Glutamatergic neuron (in vitro differentiated cells): ENCODE results near the gene PTH2R. TPM values are rescaled to one million over a fixed set of nuclear protein-coding genes. Genes with fewer than 3 reads are reported as not detected.

Source experiments
- DNase-seq: peaks from one replicate; pipeline ENCODE4 v3.0.0; 2022
- H3K27ac Mint-ChIP-seq: one replicate; pipeline ENCODE4 v1.8.0; 2020; ENCODE audit warnings: mild to moderate bottlenecking, mixed read lengths, inconsistent platforms; ENCODE audit not compliant: unreplicated experiment
- H3K27me3 Mint-ChIP-seq: one replicate; pipeline ENCODE4 v1.8.0; 2020; ENCODE audit warnings: mild to moderate bottlenecking, moderate library complexity, mixed read lengths, inconsistent platforms; ENCODE audit not compliant: unreplicated experiment
- H3K36me3 Mint-ChIP-seq: one replicate; pipeline ENCODE4 v1.8.0; 2020; ENCODE audit warnings: mild to moderate bottlenecking, mixed read lengths, inconsistent platforms; ENCODE audit not compliant: unreplicated experiment
- H3K4me1 Mint-ChIP-seq: one replicate; pipeline ENCODE4 v1.8.0; 2020; ENCODE audit warnings: mild to moderate bottlenecking, low read depth, mixed read lengths, inconsistent platforms; ENCODE audit not compliant: unreplicated experiment
- H3K4me3 Mint-ChIP-seq: one replicate; pipeline ENCODE4 v1.8.0; 2020; ENCODE audit warnings: mild to moderate bottlenecking, mixed read lengths, inconsistent platforms; ENCODE audit not compliant: unreplicated experiment
- H3K9me3 Mint-ChIP-seq: one replicate; pipeline ENCODE4 v1.8.0; 2020; ENCODE audit warnings: mild to moderate bottlenecking, moderate library complexity, mixed read lengths, inconsistent platforms; ENCODE audit not compliant: unreplicated experiment
- CTCF ChIP-seq: fragments of 200-600 bp; sonication (generic); IDR thresholded peaks from one replicate; pipeline ENCODE4 v1.5.0; 2021; ENCODE audit not compliant: partially characterized antibody, unreplicated experiment
- total RNA-seq: library from RNA; stranded (reverse); fragmentation: NEBNext Ultra II Directional; extraction: Animal tissue kit (Norgen Biotek cat#: 25700); gene quantifications from one replicate; pipeline ENCODE4 v1.2.1, GENCODE V29; 2021; ENCODE audit not compliant: unreplicated experiment

The PTH2R gene
- total RNA-seq, 1 donor from 2014 or later = not detected

- Mint-ChIP-seq H3K9me3 (peaks cover 2% of the 10 kb centered on the region), H3K4me3 (no peak overlapping the region)
Measured at GRCh38 chr2:208399201-208399600, 7.4 kb upstream of the PTH2R start.

GRCh38 chr2:208407667-208408066 is 1.1 kb downstream of the PTH2R start:
- no peak overlapping the region for H3K27ac Mint-ChIP-seq
- DNase-seq = no peak
- peaks cover 2% of the 10 kb centered on the region for H3K9me3 Mint-ChIP-seq
- TF ChIP-seq CTCF = no peak
- peaks cover 3% of the 10 kb centered on the region for H3K4me1 Mint-ChIP-seq
- peak overlapping the region; percentile 79 for H3K4me3 Mint-ChIP-seq
- no peaks in the 10 kb centered on the region for H3K36me3 Mint-ChIP-seq
- peaks cover 3% of the 10 kb centered on the region for H3K27me3 Mint-ChIP-seq

More at GRCh38 chr2:208399201-208399600, 7.4 kb upstream of the PTH2R start:
- H3K27ac Mint-ChIP-seq = no peak overlapping the region
- TF ChIP-seq CTCF = no peak
- DNase-seq = no peak
- peaks cover 7% of the 10 kb centered on the region for H3K36me3 Mint-ChIP-seq
- H3K4me1 Mint-ChIP-seq = no peaks in the 10 kb centered on the region
- no peaks in the 10 kb centered on the region for H3K27me3 Mint-ChIP-seq

GRCh38 chr2:208413931-208414330 is 7.3 kb downstream of the PTH2R start:
- no peak overlapping the region for H3K27ac Mint-ChIP-seq
- no peak for DNase-seq
- no peaks in the 10 kb centered on the region for H3K4me1 Mint-ChIP-seq
- no peaks in the 10 kb centered on the region for H3K9me3 Mint-ChIP-seq
- H3K27me3 Mint-ChIP-seq = no peaks in the 10 kb centered on the region
- no peak overlapping the region for H3K4me3 Mint-ChIP-seq
- no peak for TF ChIP-seq CTCF
- H3K36me3 Mint-ChIP-seq = no peaks in the 10 kb centered on the region

GRCh38 chr2:208415255-208415654 is 8.7 kb downstream of the PTH2R start:
- Mint-ChIP-seq H3K4me1 (no peaks in the 10 kb centered on the region), H3K36me3 (no peaks in the 10 kb centered on the region), H3K27me3 (no peaks in the 10 kb centered on the region), H3K4me3 (no peak overlapping the region), H3K27ac (no peak overlapping the region), H3K9me3 (no peaks in the 10 kb centered on the region)
- TF ChIP-seq CTCF = no peak
- no peak for DNase-seq

GRCh38 chr2:208415897-208416296 is 9.3 kb downstream of the PTH2R start:
- no peak for DNase-seq
- no peak for TF ChIP-seq CTCF
- H3K4me1 Mint-ChIP-seq = no peaks in the 10 kb centered on the region
- H3K27ac Mint-ChIP-seq = no peak overlapping the region
- H3K36me3 Mint-ChIP-seq = no peaks in the 10 kb centered on the region
- H3K4me3 Mint-ChIP-seq = no peak overlapping the region
- no peaks in the 10 kb centered on the region for H3K9me3 Mint-ChIP-seq
- no peaks in the 10 kb centered on the region for H3K27me3 Mint-ChIP-seq
